GM12878 (cell line): ENCODE results near the gene CXCR1. TPM values are rescaled to one million over a fixed set of nuclear protein-coding genes. Genes with fewer than 3 reads are reported as not detected.

Experiments used
- ATAC-seq: fragments of 200-7000 bp; cut with Tn5 transposase; 3 replicates; pipeline ENCODE4 v1.9.1; 2020; ENCODE audit warnings: mild to moderate bottlenecking, moderate library complexity
- BruUV-seq: library from RNA; stranded (reverse); fragments of 400-500 nt; replicated peaks from 2 replicates; lab custom pipeline; 2021; lab: Mats Ljungman, UMichigan
- CTCF ChIA-PET: fragments of 300-600 bp; sonication (Branson Sonifier 250); formaldehyde crosslinking; extraction: SDS; loops from one replicate; lab custom pipeline; 2021; ENCODE audit warnings: inconsistent platforms; lab: Yijun Ruan, JAX
- POLR2A ChIA-PET: fragments of 350-600 bp; formaldehyde crosslinking; extraction: SDS; loops from one replicate; lab custom pipeline; 2021; ENCODE audit warnings: inconsistent platforms; lab: Charles Lee
- RAD21 ChIA-PET: fragments of 300-600 bp; sonication (Branson Sonifier 250); formaldehyde crosslinking; loops from one replicate; lab custom pipeline; 2023; ENCODE audit warnings: antibody characterized with exemption; ENCODE audit not compliant: unreplicated experiment; lab: Charles Lee
- SMC1A ChIA-PET: fragments of 300-600 bp; sonication (Branson Sonifier 250); formaldehyde crosslinking; loops from one replicate; lab custom pipeline; 2023; ENCODE audit not compliant: unreplicated experiment, uncharacterized antibody; lab: Charles Lee
- DNase-seq: peaks from one replicate; pipeline ENCODE4 v3.0.0-alpha.2; 2011; ENCODE audit warnings: low read depth, low spot score
- FAIRE-seq: peaks from 3 replicates; lab custom pipeline; 2011; peaks lifted over from hg19 to GRCh38; lab: Jason Lieb, UNC
- H2AFZ ChIP-seq: 2 replicates; pipeline ENCODE4 v1.6.0; 2011; ENCODE audit warnings: low read depth, low read length, control low read depth; ENCODE audit not compliant: control insufficient read depth
- H3K27ac ChIP-seq: 2 replicates; pipeline ENCODE4 v1.5.1; 2011; ENCODE audit warnings: control low read depth; ENCODE audit not compliant: control insufficient read depth, insufficient read depth
- H3K27me3 ChIP-seq, 2 experiments: replicated peaks in 1 of 2; 2 replicates each; pipeline versions ENCODE4 v1.6.0 to v1.6.1; 2011; ENCODE audit warnings: low read length in 1 of 2; ENCODE audit not compliant: control insufficient read depth in 2 of 2, insufficient read depth in 2 of 2
- H3K36me3 ChIP-seq, 2 experiments: 2 replicates each; pipeline ENCODE4 v1.5.1; 2011; ENCODE audit warnings: low read length in 1 of 2; ENCODE audit not compliant: control insufficient read depth in 2 of 2, insufficient read depth in 2 of 2
- H3K4me1 ChIP-seq: 2 replicates; pipeline ENCODE4 v1.6.1; 2011; ENCODE audit warnings: mild to moderate bottlenecking, low read length, moderate library complexity, mixed read lengths; ENCODE audit not compliant: control insufficient read depth, insufficient read depth
- H3K4me2 ChIP-seq: 2 replicates; pipeline ENCODE4 v1.6.0; 2011; ENCODE audit warnings: control low read depth; ENCODE audit not compliant: control insufficient read depth, insufficient read depth
- H3K4me3 ChIP-seq: fragments of 200-600 bp; sonication (generic); 2 replicates; pipeline ENCODE4 v1.5.1; 2016
- H3K79me2 ChIP-seq: 2 replicates; pipeline ENCODE4 v1.6.0; 2011; ENCODE audit warnings: low read length; ENCODE audit not compliant: control insufficient read depth, insufficient read depth
- H3K9ac ChIP-seq: 2 replicates; pipeline ENCODE4 v1.8.0; 2011; ENCODE audit warnings: low read length, control low read depth, mixed read lengths; ENCODE audit not compliant: control insufficient read depth, insufficient read depth
- H3K9me3 ChIP-seq: replicated peaks from 3 replicates; pipeline ENCODE4 v1.5.1; 2011; ENCODE audit warnings: mild to moderate bottlenecking, low read length; ENCODE audit not compliant: control insufficient read depth, insufficient read depth
- H4K20me1 ChIP-seq: 2 replicates; pipeline ENCODE4 v1.6.0; 2011; ENCODE audit not compliant: control insufficient read depth, insufficient read depth
- CBFB ChIP-seq: IDR thresholded peaks from 2 replicates; pipeline ENCODE4 v1.6.1; 2016; ENCODE audit warnings: antibody characterized with exemption, low read depth
- CEBPB ChIP-seq, 2 experiments: fragments of 150-350 bp in 1 of 2; IDR thresholded peaks; 2 replicates each; pipeline ENCODE4 v1.6.1; 2012 to 2014; ENCODE audit warnings: low read depth in 2 of 2, low read length in 2 of 2, borderline replicate concordance in 1 of 2, inconsistent platforms in 1 of 2
- CREB1 ChIP-seq: IDR thresholded peaks from 2 replicates; pipeline ENCODE4 v1.6.1; 2012; ENCODE audit warnings: low read depth, mild to moderate bottlenecking, inconsistent platforms
- CUX1 ChIP-seq: IDR thresholded peaks from 2 replicates; pipeline ENCODE4 v1.6.1; 2012; ENCODE audit warnings: improper control_type of control experiment, low read depth, low read length; ENCODE audit not compliant: insufficient replicate concordance
- IKZF1 ChIP-seq: fragments of 450-650 bp; conservative IDR thresholded peaks from 2 replicates; pipeline ENCODE4 v1.6.1; 2017; ENCODE audit warnings: antibody characterized with exemption, mild to moderate bottlenecking
- MEF2B ChIP-seq: fragments of 450-650 bp; IDR thresholded peaks from 2 replicates; pipeline ENCODE4 v1.6.1; 2018; ENCODE audit warnings: mild to moderate bottlenecking, moderate library complexity; ENCODE audit not compliant: partially characterized antibody, poor library complexity, severe bottlenecking
- MYB ChIP-seq: fragments of 150-350 bp; IDR thresholded peaks from 2 replicates; pipeline ENCODE4 v1.6.1; 2014; ENCODE audit warnings: mild to moderate bottlenecking, low read depth, low read length, borderline replicate concordance
- NFXL1 ChIP-seq: fragments of 450-650 bp; IDR thresholded peaks from 2 replicates; pipeline ENCODE4 v1.6.1; 2017; ENCODE audit warnings: antibody characterized with exemption, mild to moderate bottlenecking, borderline replicate concordance
- NR2F1 ChIP-seq: fragments of 450-650 bp; conservative IDR thresholded peaks from 2 replicates; pipeline ENCODE4 v1.6.1; 2017; ENCODE audit warnings: mild to moderate bottlenecking
- RAD51 ChIP-seq: fragments of 450-650 bp; IDR thresholded peaks from 2 replicates; pipeline ENCODE4 v1.6.1; 2016; ENCODE audit warnings: moderate library complexity, mild to moderate bottlenecking, inconsistent platforms
- SMC3 ChIP-seq: IDR thresholded peaks from 2 replicates; pipeline ENCODE4 v1.6.1; 2011; ENCODE audit warnings: low read length, improper control_type of control experiment, borderline replicate concordance
- TAF1 ChIP-seq: IDR thresholded peaks from 2 replicates; pipeline ENCODE4 v1.6.1; 2011; ENCODE audit warnings: mild to moderate bottlenecking, low read depth, low read length, borderline replicate concordance
- YY1 ChIP-seq: IDR thresholded peaks from 2 replicates; pipeline ENCODE4 v1.6.1; 2011; ENCODE audit warnings: low read depth, mild to moderate bottlenecking, low read length
- WGBS: methylation state at CpG from one replicate; pipeline ENCODE4 v1.1.6; 2016; ENCODE audit warnings: low lambda C conversion rate; ENCODE audit not compliant: insufficient replicate concordance, insufficient coverage; ENCODE audit errors: missing lambda C conversion rate; 5-methylcytosine and 5-hydroxymethylcytosine counted together
- in situ Hi-C: fragments of 300-500 bp; cut with MboI; formaldehyde crosslinking; loops from 9 replicates; pipeline ENCODE4 v1.14.3; 2018; ENCODE audit warnings: mixed read lengths
- intact Hi-C: fragments of 100-400 bp; cut with micrococcal nuclease; formaldehyde crosslinking; loops from one replicate; pipeline ENCODE4 v1.14.2; 2022; ENCODE audit not compliant: unreplicated experiment
- polyA plus RNA-seq, 11 experiments: library from polyadenylated mRNA; depleted of rRNA in 4 of 11; unstranded in 6 of 11; stranded (reverse) in 5 of 11; fragments of >200 nt; fragmentation: Nextera tagmentation in 4 of 11; fragmentation: Illumina TruSeq in 1 of 11; extraction: Ambion mirVana in 4 of 11; extraction: Trizol in 1 of 11; gene quantifications; 1 replicate in 1 of 11; 2 replicates in 10 of 11; pipeline versions ENCODE4 v1.2.1 to v1.2.3, GENCODE V29; 2011 to 2016; ENCODE audit warnings: inconsistent platforms in 2 of 11, missing spikeins in 2 of 11, low read depth in 1 of 11
- total RNA-seq, 4 experiments: library from RNA; depleted of rRNA in 3 of 4; stranded (reverse); fragments of >200 nt in 3 of 4; fragmentation: Illumina TruSeq in 1 of 4; extraction: Trizol in 1 of 4; gene quantifications; 2 replicates each; pipeline versions ENCODE4 v1.2.1 to v1.2.3, GENCODE V29; 2013 to 2021
- TF ChIP-seq, protein P1 (sequence below): IDR thresholded peaks from 2 replicates; pipeline ENCODE4 v1.6.1; 2012; ENCODE audit warnings: low read length, inconsistent platforms

The CXCR1 gene
- total and polyA plus RNA-seq, 10 of the 15 experiments (the other 5 are each of a cell fraction or from before 2014, with no cell fraction given) = not detected

- TF ChIP-seq, protein P1, sequence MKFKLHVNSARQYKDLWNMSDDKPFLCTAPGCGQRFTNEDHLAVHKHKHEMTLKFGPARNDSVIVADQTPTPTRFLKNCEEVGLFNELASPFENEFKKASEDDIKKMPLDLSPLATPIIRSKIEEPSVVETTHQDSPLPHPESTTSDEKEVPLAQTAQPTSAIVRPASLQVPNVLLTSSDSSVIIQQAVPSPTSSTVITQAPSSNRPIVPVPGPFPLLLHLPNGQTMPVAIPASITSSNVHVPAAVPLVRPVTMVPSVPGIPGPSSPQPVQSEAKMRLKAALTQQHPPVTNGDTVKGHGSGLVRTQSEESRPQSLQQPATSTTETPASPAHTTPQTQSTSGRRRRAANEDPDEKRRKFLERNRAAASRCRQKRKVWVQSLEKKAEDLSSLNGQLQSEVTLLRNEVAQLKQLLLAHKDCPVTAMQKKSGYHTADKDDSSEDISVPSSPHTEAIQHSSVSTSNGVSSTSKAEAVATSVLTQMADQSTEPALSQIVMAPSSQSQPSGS = no peak
- TF ChIP-seq CEBPB (IDR thresholded peaks at IDR 0.05; ENCODE audit: borderline replicate concordance in 1 of 2, low read depth in 2 of 2, low read length in 2 of 2) (no peak), RAD51 (no peak), IKZF1 (no peak), SMC3 (no peak), CREB1 (no peak)
These were observed 35.5 kb upstream of the CXCR1 start (continued) for GRCh38 chr2:218202266-218202665.

DNA sequence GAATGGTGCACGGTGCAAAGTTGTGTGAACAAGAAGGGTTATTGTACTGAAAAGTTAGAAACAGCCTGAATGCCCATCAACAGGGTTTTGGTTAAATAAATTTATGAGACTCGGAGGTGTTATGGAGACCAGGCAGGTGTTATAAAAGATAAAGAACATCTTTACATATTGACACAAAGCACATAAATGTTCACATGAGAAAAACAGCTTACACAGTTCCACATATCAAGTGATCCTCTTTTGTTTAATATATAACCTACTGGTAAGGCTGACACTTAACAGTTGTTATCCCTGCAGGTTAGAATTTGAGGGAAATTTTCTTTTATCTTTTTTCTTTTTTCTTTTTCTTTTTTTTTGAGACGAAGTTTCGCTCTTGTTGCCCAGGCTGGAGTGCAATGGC, 30.2 kb upstream of the CXCR1 start:
- SMC1A ChIA-PET = no interaction called here
- H3K36me3 ChIP-seq = no peaks in the 10 kb centered on the region
- H3K9me3 ChIP-seq = no peaks in the 10 kb centered on the region
- H3K27me3 ChIP-seq = no peaks in the 10 kb centered on the region; a peak in 1 of 4 replicates
- no peak overlapping the region for H3K4me2 ChIP-seq
- FAIRE-seq (no peak), DNase-seq (no peak), ATAC-seq (no peak)
- no peak overlapping the region for H3K4me3 ChIP-seq
- WGBS = 47% methylated on average over 4 of the region's 4 CpGs
- no peak overlapping the region for H2AFZ ChIP-seq
- no peaks in the 10 kb centered on the region for H3K4me1 ChIP-seq
- RAD21 ChIA-PET = no interaction called here
- POLR2A ChIA-PET = no interaction called here
- H3K27ac ChIP-seq = no peak overlapping the region
- BruUV-seq = no TSS peak
- no peak overlapping the region for H3K9ac ChIP-seq
- no peaks in the 10 kb centered on the region for H4K20me1 ChIP-seq
- H3K79me2 ChIP-seq = no peaks in the 10 kb centered on the region
- CTCF ChIA-PET = interaction anchor here (1.0 kb wide), 1 partner anchor 122 kb away, joined by 3 read pairs; no protein-coding TSS in a partner anchor
- in situ Hi-C loops = no loop called here
- intact Hi-C loops = no loop called here
- no peak for TF ChIP-seq MYB
- no peak for TF ChIP-seq CUX1
- TF ChIP-seq MEF2B = no peak
- no peak for TF ChIP-seq TAF1
- TF ChIP-seq YY1 = no peak
- TF ChIP-seq CBFB = no peak
- TF ChIP-seq NFXL1 = no peak
- no peak for TF ChIP-seq NR2F1
